GM19395 (cell line): ENCODE results near the gene NR2F1-AS1.

Experiments
- ATAC-seq: cut with Tn5 transposase; IDR thresholded peaks from one replicate; pipeline ENCODE4 v1.9.1; 2021; ENCODE audit warnings: mild to moderate bottlenecking, moderate library complexity; ENCODE audit not compliant: unreplicated experiment

The NR2F1-AS1 gene

GRCh38 chr5:93603793-93604643 is 23.0 kb upstream of the NR2F1-AS1 start:
- ATAC-seq = no peak

- ATAC-seq = no peak
Measured at GRCh38 chr5:93603078-93603792, 22.2 kb upstream of the NR2F1-AS1 start.

GRCh38 chr5:93602241-93603077 is 21.4 kb upstream of the NR2F1-AS1 start:
- no peak for ATAC-seq

GRCh38 chr5:93601802-93602155 is 20.8 kb upstream of the NR2F1-AS1 start:
- ATAC-seq = no peak

GRCh38 chr5:93601071-93601801 is 20.2 kb upstream of the NR2F1-AS1 start:
- ATAC-seq = no peak

GRCh38 chr5:93600409-93601070 is 19.5 kb upstream of the NR2F1-AS1 start:
- no peak for ATAC-seq

GRCh38 chr5:93599399-93600120 is 18.5 kb upstream of the NR2F1-AS1 start:
- no peak for ATAC-seq

DNA sequence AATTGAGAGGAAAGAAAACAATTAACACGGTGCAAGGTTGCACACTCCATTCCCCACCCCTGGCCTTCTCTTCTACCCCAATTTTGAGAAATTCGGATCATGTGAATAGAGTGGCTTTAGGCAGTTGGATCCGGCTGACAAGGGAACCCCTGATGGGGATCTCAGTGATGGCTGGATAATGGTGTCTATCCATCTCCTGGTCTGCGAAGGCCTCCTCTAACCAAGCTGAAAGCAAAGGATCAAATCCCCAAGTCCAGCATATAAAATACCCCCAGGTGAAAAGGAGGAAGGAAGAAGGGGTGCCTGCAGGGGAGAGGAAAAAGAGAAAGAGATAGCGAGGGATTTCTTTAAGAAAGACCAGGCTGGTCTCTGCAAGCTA is 18.0 kb upstream of the NR2F1-AS1 start:
- ATAC-seq = no peak

GRCh38 chr5:93598091-93599000 is 17.3 kb upstream of the NR2F1-AS1 start:
- ATAC-seq = no peak

DNA sequence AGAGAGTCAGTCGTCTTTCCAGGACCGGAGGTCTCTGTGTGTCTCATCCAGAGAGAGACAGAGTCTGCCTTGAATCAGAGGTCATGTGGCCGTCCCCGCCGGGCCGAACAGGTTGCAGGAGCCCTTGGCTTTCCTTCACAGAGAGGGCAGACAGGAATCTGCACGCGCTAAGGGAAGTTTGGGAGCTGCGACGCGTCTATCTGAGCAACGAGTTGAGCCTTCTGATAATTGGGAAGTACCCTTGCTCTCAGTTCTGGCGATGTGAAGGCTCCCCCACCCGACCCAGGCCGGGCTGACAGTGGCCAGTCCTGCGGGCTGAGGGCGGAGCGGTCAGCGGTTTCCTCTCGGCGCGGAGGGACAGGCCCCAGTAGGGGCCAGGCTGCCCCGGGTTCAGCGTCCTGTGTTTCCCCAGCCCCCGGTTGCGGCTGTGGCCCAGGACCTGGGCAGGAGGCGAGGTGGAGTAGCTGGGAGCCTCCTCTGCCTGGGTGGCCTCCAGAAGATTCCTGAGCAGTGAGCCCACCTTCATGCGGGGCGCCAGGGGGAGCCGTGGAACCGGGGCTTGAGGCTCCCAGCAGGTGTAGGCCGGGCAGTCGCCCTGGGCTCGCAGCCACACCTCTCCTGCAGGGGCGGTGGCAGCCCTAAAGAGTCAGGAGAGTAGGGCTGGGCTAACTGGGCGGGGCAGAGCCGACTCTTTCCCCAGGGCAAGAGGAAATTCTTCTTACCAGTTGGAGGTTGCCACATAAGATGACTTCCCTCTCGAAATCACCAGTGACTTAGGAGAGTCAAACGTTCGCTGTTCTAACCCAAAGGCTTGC is 15.9 kb upstream of the NR2F1-AS1 start:
- no peak for ATAC-seq

DNA sequence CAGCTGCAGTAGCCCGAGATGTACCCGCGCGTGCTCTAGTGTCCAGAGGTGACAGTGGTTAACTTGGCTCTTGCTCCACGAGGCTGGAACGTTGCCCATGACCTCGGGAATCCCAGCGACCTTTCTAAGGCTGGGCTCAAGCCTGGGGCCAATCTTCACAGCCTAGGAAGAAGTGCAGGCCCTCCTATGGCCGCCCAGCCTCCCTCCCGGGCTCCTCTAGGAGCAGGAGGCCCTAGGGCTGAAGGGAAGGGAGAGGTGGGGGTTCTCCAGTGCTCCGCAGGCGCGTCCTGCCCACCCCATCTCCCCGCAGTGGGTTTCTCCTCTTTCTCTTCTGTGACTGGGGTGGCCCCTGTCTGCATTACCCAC is 15.3 kb upstream of the NR2F1-AS1 start:
- ATAC-seq = no peak

DNA sequence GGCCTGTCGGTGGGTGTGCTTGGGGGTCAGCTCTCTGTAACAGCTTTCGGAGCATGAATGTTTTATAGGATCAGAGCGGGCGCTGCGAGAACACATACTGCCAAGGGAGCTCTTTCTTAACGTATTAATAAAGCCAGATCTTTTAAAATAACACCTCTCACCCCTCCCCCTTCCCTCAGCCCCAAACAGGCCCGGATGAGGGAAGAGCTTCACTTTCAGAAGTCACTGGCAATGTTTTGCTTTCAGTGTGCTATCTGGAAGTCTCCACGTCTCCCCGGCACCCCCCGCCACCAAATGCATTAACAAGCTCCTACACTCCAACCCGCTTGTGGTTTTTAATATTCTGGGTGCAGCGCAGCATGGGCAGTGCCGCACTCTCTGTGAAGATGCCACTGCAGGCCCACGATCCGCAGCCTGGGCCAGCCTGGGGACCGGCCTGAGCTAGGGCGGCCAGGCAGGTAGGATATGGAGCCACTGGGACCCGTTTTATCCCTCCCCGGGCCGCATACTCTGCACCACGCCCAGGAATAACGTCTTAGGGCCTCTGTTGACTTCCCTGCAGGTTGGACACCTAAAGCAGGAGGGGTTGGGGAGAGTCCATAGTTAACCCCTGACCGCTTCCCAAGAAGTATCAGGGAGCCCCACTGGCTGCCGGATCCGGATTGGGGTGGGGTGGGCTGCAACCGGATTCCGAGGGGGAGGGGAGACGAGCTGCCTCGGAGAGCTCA is 14.6 kb upstream of the NR2F1-AS1 start:
- ATAC-seq = no peak

- ATAC-seq = no peak
Measured at GRCh38 chr5:93594591-93595419, 13.8 kb upstream of the NR2F1-AS1 start.

DNA sequence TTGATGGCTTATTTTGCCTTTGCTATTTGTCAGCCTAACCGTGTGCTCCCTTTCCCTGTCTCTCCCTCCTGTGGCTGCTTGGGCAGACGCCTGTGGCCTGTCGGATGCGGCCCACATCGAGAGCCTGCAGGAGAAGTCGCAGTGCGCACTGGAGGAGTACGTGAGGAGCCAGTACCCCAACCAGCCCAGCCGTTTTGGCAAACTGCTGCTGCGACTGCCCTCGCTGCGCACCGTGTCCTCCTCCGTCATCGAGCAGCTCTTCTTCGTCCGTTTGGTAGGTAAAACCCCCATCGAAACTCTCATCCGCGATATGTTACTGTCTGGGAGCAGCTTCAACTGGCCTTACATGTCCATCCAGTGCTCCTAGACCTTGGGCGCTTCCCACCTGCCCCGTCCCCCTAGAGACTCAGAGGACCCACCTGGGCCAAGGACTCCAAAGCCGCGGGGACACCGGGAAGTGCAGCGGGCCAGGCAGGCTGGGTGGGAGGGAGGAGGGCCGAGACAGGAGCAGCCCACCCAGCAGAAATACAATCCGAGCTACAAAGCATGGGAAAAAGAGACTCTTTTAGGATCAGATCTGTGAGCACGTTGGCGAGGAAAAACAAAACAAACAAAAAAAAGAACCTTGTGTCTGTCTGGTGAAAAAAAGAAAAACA is 12.6 kb upstream of the NR2F1-AS1 start:
- no peak for ATAC-seq

- ATAC-seq = no peak
Measured at GRCh38 chr5:93592883-93593282, 11.9 kb upstream of the NR2F1-AS1 start.
